Measurements from ENCODE around the gene ACACA.
"Not testable (repeated sequence)": the region's sequence is repeated elsewhere in the genome, so short reads cannot be mapped to it uniquely, and the experiment has no call there.

Gene ACACA

GRCh38 chr17:37356796-37357569 is 49.7 kb downstream of the ACACA start:
- DNase-seq (ENCODE audit: low read depth in 2 of 3, low spot score in 2 of 3) = not testable (repeated sequence)

- not testable (repeated sequence) for DNase-seq (ENCODE audit: low read depth in 2 of 3, low spot score in 2 of 3)
Measured at GRCh38 chr17:37346863-37347402, 59.7 kb downstream of the ACACA start.

GRCh38 chr17:37344519-37344918 is 62.1 kb downstream of the ACACA start:
- no peak for DNase-seq (ENCODE audit: low read depth in 2 of 3, low spot score in 2 of 3)

DNA sequence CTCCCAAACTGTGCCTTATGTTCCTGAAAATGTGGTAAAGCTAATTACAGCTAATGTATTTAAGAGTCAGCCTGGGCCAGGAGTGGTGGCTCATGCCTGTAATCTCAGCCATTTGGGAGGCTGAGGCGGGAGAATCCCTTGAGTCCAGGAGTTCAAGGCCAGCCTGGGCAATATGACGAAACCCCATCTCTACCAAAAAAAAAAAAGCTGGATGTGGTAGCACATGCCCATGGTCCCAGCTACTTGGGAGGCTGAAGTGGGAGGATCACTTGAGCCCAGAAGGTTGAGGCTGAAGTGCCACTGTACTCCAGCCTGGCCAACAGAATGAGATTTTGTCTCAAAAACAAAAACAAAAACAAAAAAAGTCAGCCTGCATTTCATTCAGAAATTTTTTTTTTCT is 64.0 kb downstream of the ACACA start:
- DNase-seq (ENCODE audit: low read depth in 2 of 3, low spot score in 2 of 3) = no peak

GRCh38 chr17:37340804-37341203 is 65.8 kb downstream of the ACACA start:
- DNase-seq (ENCODE audit: low read depth in 2 of 3, low spot score in 2 of 3) = no peak

DNA sequence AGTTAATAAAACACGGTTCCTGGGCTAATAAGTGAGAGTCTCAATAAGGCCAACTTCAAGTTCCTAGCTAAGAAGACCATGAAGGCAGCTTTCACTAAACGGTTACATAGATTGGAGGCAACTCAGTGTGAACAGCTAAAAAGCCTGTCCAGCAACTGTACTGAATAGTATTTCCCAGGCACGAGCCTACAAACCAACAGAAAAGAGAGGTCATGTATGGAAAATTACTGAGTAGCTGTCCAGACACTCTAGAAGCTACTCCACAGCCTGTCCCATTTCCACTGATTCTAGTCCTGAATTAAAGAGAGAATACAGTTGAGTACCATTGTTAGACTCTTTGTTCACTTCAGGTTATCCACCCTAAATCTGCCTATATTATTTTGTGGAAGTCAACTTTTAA is 67.3 kb downstream of the ACACA start:
- no peak for DNase-seq (ENCODE audit: low read depth in 2 of 3, low spot score in 2 of 3)

DNA sequence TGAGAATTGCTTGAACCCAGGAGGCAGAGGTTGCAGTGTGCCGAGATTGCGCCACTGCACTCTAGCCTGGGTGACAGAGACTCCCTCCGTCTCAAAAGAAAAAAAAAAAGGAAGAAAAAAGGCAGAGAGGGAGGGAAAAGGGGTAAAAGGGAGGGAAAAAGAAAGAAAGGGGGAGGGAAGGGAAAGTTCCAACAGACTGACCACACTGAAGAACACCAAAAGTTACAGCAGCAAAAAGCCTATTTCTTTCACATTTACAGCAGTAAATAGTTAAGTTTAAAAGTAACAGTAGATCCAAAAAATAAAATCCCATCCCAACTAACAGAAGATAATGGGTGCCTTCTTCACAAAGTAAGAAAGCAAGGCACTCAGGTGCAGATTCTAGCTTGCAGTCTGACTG is 67.8 kb downstream of the ACACA start:
- no peak for DNase-seq (ENCODE audit: low read depth in 2 of 3, low spot score in 2 of 3)

GRCh38 chr17:37327341-37328090 is 79.1 kb downstream of the ACACA start:
- DNase-seq (ENCODE audit: low read depth in 2 of 3, low spot score in 2 of 3) = no peak

- DNase-seq (ENCODE audit: low read depth in 2 of 3, low spot score in 2 of 3) = no peak
Measured at GRCh38 chr17:37322826-37323561, 83.6 kb downstream of the ACACA start.

DNA sequence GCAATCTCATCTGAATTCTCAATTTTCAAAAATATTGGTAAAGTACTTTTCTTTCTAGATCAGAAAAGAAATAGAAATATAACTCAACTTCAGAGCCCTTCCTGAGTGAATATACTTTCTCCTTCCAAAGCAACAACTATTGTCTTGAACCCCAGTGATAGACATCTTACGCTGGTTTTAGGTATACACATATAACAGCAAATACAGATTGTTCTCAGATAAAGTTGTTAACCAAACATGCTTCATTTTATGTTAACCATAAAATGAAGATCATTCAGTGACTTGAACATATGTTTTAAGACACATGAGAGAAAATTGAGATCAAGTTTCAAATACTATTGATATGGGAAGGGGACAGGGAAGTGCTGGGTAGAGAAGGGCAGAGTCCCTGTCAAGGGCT is 84.5 kb downstream of the ACACA start:
- DNase-seq (ENCODE audit: low read depth in 2 of 3, low spot score in 2 of 3) = no peak

GRCh38 chr17:37318931-37319594 is 87.6 kb downstream of the ACACA start:
- no peak for DNase-seq (ENCODE audit: low read depth in 2 of 3, low spot score in 2 of 3)

DNA sequence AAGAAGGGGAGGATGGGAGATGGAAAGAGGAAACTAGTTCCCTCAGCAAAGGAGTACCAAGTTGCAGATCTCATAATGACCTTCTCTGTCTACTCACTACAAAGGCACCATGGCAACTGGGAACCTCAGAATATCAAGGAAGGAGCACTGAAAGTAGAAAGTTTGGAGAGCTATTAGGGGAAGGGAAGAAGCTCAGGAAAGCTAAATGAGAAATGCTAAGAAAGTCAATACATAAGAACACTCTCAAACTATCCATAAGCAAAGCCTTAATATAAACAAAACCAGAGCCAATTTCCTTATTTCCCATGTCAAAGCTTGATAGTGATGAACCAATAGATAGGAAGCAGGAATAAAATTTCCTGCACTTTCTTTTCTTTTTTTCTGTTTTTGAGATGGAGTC is 88.8 kb downstream of the ACACA start:
- no peak for DNase-seq (ENCODE audit: low read depth in 2 of 3, low spot score in 2 of 3)

GRCh38 chr17:37315601-37316000 is 91.0 kb downstream of the ACACA start:
- DNase-seq (ENCODE audit: low read depth in 2 of 3, low spot score in 2 of 3) = no peak

DNA sequence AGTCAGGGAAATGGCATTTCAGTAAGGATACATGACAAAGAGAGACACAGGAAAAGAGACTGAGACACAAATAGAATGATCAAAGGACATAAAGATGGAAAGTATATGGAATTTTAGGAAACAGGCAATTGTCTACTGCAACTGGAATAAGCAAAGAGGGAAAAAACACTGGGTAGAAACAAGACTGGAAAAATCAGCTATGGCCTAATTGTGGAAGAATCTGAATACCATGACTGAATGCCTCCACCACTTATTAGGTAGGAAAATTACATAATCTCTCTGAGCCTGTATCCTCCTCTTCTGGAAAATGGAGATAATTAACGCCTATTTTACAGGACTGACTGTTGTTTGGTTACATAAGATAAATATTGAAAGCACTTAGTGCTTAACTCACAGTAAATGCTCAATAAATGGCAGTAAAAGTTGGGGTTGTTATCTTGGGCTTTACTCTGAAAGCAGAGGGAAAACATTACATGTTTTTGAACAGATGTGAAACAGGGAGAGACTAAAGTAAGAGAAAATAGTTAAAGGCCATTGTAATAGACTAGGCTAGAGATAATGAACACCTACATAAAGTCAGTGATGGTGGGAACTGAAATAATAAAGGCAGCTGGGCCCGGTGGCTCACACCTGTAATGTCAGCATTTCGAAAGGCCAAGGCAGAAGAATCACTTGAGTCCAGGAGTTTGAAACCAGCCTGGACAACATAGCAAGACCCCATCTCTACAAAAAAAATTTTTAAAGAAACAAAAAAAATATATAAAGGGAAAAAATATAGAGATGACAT is 94.3 kb downstream of the ACACA start:
- no peak for DNase-seq (ENCODE audit: low read depth in 2 of 3, low spot score in 2 of 3)

- DNase-seq (ENCODE audit: low read depth in 2 of 3, low spot score in 2 of 3) = no peak
Measured at GRCh38 chr17:37310940-37311339, 95.7 kb downstream of the ACACA start.

GRCh38 chr17:37309051-37309450 is 97.6 kb downstream of the ACACA start:
- DNase-seq (ENCODE audit: low read depth in 2 of 3, low spot score in 2 of 3) = no peak

DNA sequence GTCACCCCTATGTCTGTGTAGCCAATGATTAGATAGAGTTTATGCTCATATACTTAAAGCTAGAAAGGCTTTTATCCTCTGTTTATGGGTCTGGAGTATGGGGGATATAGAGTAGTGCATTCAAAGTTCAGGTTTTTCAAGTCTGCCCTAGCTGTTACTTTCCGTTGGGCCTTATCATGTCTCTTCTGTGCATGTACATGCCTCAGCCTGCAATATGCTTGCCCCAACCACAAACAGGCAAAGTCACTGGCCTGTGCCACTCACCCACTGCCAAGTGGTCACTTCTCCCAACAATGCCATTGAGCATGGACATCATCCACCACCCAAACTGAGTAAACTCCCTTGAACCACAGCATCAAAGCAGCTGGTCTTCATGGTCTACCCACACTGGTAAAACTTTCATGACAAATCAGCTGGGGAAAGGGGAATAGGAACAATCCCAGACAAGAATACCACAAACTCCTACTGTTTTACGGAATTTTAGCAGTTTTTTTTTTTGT is 101.2 kb downstream of the ACACA start:
- DNase-seq (ENCODE audit: low read depth in 2 of 3, low spot score in 2 of 3) = no peak

GRCh38 chr17:37301288-37301687 is 105.3 kb downstream of the ACACA start:
- DNase-seq (ENCODE audit: low read depth in 2 of 3, low spot score in 2 of 3) = no peak

DNA sequence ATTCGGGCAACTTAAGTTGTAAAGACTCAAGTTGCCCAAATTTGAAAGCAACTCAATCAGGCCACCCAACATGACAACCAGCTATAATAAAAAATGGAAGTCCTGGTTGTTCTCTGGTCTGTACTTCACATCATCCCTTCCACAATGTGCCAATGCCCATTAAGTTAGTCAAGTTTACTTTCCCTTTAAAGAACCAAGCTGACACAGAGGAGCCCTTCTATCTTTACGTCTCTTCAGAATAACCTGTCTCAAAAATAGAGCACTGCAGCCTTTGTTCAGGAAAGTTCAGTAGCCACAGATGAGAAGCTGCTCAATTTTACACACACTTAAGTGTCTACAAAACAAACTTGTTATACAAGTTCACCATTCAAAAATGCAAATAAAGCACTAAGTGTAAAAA is 106.0 kb downstream of the ACACA start:
- DNase-seq (ENCODE audit: low read depth in 2 of 3, low spot score in 2 of 3) = no peak

Data from activated CD8-positive, alpha-beta memory T cell treated with anti-CD3 and anti-CD28 coated beads for 48 hours (primary cell).